GM21717 (cell line): ENCODE results near the gene RNF213.

Experiments used
- ATAC-seq: cut with Tn5 transposase; IDR thresholded peaks from one replicate; pipeline ENCODE4 v1.9.1; 2021; ENCODE audit warnings: mild to moderate bottlenecking, moderate library complexity; ENCODE audit not compliant: unreplicated experiment

The RNF213 gene

GRCh38 chr17:80260791-80261158 is at the start of gene RNF213:
Gene RNF213, plus strand, starts transcription at chr17:80260852. Its CDS starts 2,830 bp downstream, at chr17:80263682.
- ATAC-seq, result no peak

- no peak for ATAC-seq
These were observed 48.5 kb upstream of the RNF213 start for GRCh38 chr17:80212109-80212508.

- ATAC-seq, result no peak
These were observed 48.1 kb upstream of the RNF213 start for GRCh38 chr17:80212511-80212910.

GRCh38 chr17:80212962-80213642 is 47.5 kb upstream of the RNF213 start:
- ATAC-seq, result no peak

GRCh38 chr17:80213643-80213975 is 47.0 kb upstream of the RNF213 start:
- ATAC-seq, result no peak

- ATAC-seq, result no peak
These were observed 46.4 kb upstream of the RNF213 start for GRCh38 chr17:80214012-80214877.

GRCh38 chr17:80214878-80215210 is 45.8 kb upstream of the RNF213 start:
- no peak for ATAC-seq

GRCh38 chr17:80216473-80217456 is 43.9 kb upstream of the RNF213 start:
- no peak for ATAC-seq

GRCh38 chr17:80217703-80218362 is 42.8 kb upstream of the RNF213 start:
- ATAC-seq, result no peak

- no peak for ATAC-seq
These were observed 42.3 kb upstream of the RNF213 start for GRCh38 chr17:80218391-80218790.

GRCh38 chr17:80219013-80219762 is 41.5 kb upstream of the RNF213 start:
- ATAC-seq, result peak; percentile 55

GRCh38 chr17:80219763-80220053 is 40.9 kb upstream of the RNF213 start:
- no peak for ATAC-seq

GRCh38 chr17:80220054-80220735 is 40.5 kb upstream of the RNF213 start, which contains the start of the genes SGSH and SLC26A11:
Gene SGSH, minus strand, starts transcription at chr17:80220333. Its CDS starts 20 bp downstream, at chr17:80220313.
Gene SLC26A11, plus strand, starts transcription at chr17:80220427. Its CDS starts 1,134 bp downstream, at chr17:80221561.
- peak; percentile 23 for ATAC-seq

- no peak for ATAC-seq
These were observed 39.9 kb upstream of the RNF213 start for GRCh38 chr17:80220736-80221215.

- ATAC-seq, result no peak
These were observed 39.1 kb upstream of the RNF213 start for GRCh38 chr17:80221351-80222105.

- ATAC-seq, result no peak
These were observed 38.1 kb upstream of the RNF213 start for GRCh38 chr17:80222376-80223141.

- ATAC-seq, result no peak
These were observed 37.4 kb upstream of the RNF213 start for GRCh38 chr17:80223142-80223815.
